Measurements from ENCODE around the gene PTMS. TPM values are rescaled to one million over a fixed set of nuclear protein-coding genes. Genes with fewer than 3 reads are reported as not detected.
A peak's percentile ranks its signal among the peaks of the same experiment; 100 is the strongest.

Gene PTMS
- total RNA-seq, 1 experiment from 2014 or later: 370 TPM

GRCh38 chr12:6765634-6766581 is at the start of gene PTMS (continued):
- TF ChIP-seq ZNF423 (CRISPR knock-in tag; IDR thresholded peaks at IDR 0.05) (peak; percentile 81), ZNF416 (CRISPR knock-in tag; IDR thresholded peaks at IDR 0.05) (0 out of 2 replicates have a peak, but pooled peaks have one; percentile 14), ZBTB43 (CRISPR knock-in tag; IDR thresholded peaks at IDR 0.05) (peak; percentile 50; the same call in 1 of the 2 replicates), USF2 (CRISPR knock-in tag; IDR thresholded peaks at IDR 0.05) (peak; percentile 34; the same call in 1 of the 2 replicates)

GRCh38 chr12:6716874-6717437 is 49.2 kb upstream of the PTMS start:
- TF ChIP-seq SMAD3 (CRISPR knock-in tag; IDR thresholded peaks at IDR 0.05; ENCODE audit: borderline replicate concordance) (no peak), ELF4 (CRISPR knock-in tag; IDR thresholded peaks at IDR 0.05; ENCODE audit: low read depth) (no peak), NFYB (CRISPR knock-in tag; conservative IDR thresholded peaks at IDR 0.05; ENCODE audit: low read depth) (peak; percentile 54; the same call in 1 of the 2 replicates), ATF6 (CRISPR knock-in tag; IDR thresholded peaks at IDR 0.05) (no peak), GABPB1 (CRISPR knock-in tag; IDR thresholded peaks at IDR 0.05) (no peak), ZNF219 (CRISPR knock-in tag; IDR thresholded peaks at IDR 0.05; ENCODE audit: borderline replicate concordance) (no peak)
- H3K4me1 Mint-ChIP-seq: no peaks in the 10 kb centered on the region
- CTCF ChIA-PET: no interaction called here
- H3K9me3 Mint-ChIP-seq: peaks cover 8% of the 10 kb centered on the region
- H3K36me3 Mint-ChIP-seq: no peaks in the 10 kb centered on the region
- peaks cover 18% of the 10 kb centered on the region for H3K27me3 Mint-ChIP-seq (ENCODE audit: low read depth)
- no peak overlapping the region for H3K4me3 Mint-ChIP-seq
- POLR2A ChIA-PET: no interaction called here
- DNase-seq (ENCODE audit: low spot score) (no peak), ATAC-seq (no peak)
- H3K27ac Mint-ChIP-seq: no peak overlapping the region

- DNase-seq (ENCODE audit: low spot score) (no peak), ATAC-seq (no peak)
- Mint-ChIP-seq H3K36me3 (peaks cover 9% of the 10 kb centered on the region; the same call in 1 of the 2 replicates), H3K9me3 (no peaks in the 10 kb centered on the region), H3K27me3 (ENCODE audit: low read depth) (peaks cover 16% of the 10 kb centered on the region), H3K4me1 (peaks cover 11% of the 10 kb centered on the region), H3K27ac (no peak overlapping the region), H3K4me3 (peak overlapping the region; percentile 88)
- ChIA-PET POLR2A (interaction anchor here (0.6 to 2.6 kb wide), 5 partner anchors 16 to 235 kb away, joined by 3 to 39 read pairs (median 13); partner anchors contain the start of genes MLF2 and ZNF384), CTCF (interaction anchor here (1.0 to 2.4 kb wide), 10 partner anchors 23 to 168 kb away, joined by 3 to 25 read pairs (median 4); partner anchors contain the start of genes PTMS and ZNF384)
- no peak for TF ChIP-seq NFATC4 (CRISPR knock-in tag; IDR thresholded peaks at IDR 0.05)
Observed at GRCh38 chr12:6722863-6723262, 43.3 kb upstream of the PTMS start.

GRCh38 chr12:6723607-6724408 is 42.4 kb upstream of the PTMS start, which contains the start of gene COPS7A:
TSS of gene COPS7A (plus strand) at chr12:6724046. CDS start at chr12:6724657, 611 bp downstream.
- ChIA-PET CTCF (interaction anchor here (0.5 to 2.4 kb wide), 33 partner anchors 12 to 239 kb away, joined by 3 to 25 read pairs (median 4); partner anchors contain the start of genes CDCA3, GPR162, LAG3 and MLF2), POLR2A (interaction anchor here (0.5 to 2.6 kb wide), 16 partner anchors 9 to 167 kb away, joined by 3 to 39 read pairs (median 4); partner anchors contain the start of genes CDCA3, GPR162, MLF2 and PTMS)
- ATAC-seq (peak; percentile 98), DNase-seq (ENCODE audit: low spot score) (peak; percentile 98)
- H3K4me3 Mint-ChIP-seq: peak within 1 kb of the TSS; percentile 88
- H3K36me3 Mint-ChIP-seq: peaks cover 17% of the 10 kb centered on the region; the same call in 1 of the 2 replicates
- no peaks in the 10 kb centered on the region for H3K9me3 Mint-ChIP-seq
- peaks cover 16% of the 10 kb centered on the region for H3K27me3 Mint-ChIP-seq (ENCODE audit: low read depth)
- peaks cover 11% of the 10 kb centered on the region for H3K4me1 Mint-ChIP-seq
- H3K27ac Mint-ChIP-seq: peak within 1 kb of the TSS; percentile 98
- TF ChIP-seq RELA (CRISPR knock-in tag; IDR thresholded peaks at IDR 0.05; ENCODE audit: borderline replicate concordance) (peak; percentile 89), CREB1 (CRISPR knock-in tag; IDR thresholded peaks at IDR 0.05) (peak; percentile 87), RORB (CRISPR knock-in tag; IDR thresholded peaks at IDR 0.05) (no peak), PRDM15 (CRISPR knock-in tag; IDR thresholded peaks at IDR 0.05) (peak; percentile 56), ETV6 (CRISPR knock-in tag; IDR thresholded peaks at IDR 0.05) (peak; percentile 91), NFE2L1 (CRISPR knock-in tag; IDR thresholded peaks at IDR 0.05) (peak; percentile 98)

Data from WTC11 (cell line).